Activated T-cell treated with anti-CD3 and anti-CD28 coated beads for 4 hours (primary cell): ENCODE measurements around the gene NELL1.

Experiments
- DNase-seq: peaks from one replicate; pipeline ENCODE4 v3.0.0-alpha.2; 2020

Gene NELL1

GRCh38 chr11:20669820-20670684 lies 666 bp downstream of the NELL1 start:
- no peak for DNase-seq

GRCh38 chr11:20670932-20671403 lies 1.6 kb downstream of the NELL1 start:
- DNase-seq: no peak

DNA sequence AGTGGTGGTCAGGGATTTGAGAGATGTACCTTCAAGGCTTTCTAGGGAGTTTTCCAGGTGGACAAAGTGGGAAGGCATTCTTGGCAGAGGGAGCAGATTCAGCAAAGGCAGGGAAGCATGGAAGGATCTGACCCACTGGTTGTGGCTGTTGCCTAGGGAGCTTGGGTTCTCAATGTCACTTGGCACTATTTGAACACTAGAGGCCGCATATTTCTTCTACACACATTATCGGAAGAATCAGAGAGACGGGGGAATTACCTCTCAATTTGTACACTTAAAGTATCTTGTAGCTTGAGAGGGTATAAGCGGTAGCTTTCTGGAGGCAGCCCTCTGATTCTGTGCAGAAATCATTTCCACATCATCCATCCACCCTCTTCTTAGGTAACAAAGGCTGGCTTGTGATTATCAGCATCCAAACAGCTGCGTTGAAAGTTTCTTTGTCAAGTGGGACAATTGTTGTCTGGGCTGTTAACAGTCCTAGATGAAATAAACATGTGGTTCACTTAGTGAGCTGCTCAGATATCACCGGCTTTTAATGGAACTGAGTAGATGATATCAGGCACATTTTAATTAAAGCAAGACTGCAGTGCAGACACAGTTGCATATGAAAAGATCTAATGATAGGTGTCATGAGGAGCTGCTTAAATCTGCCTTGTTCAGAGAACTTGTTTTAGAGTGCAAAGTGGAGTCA lies 2.6 kb downstream of the NELL1 start:
- no peak for DNase-seq

- no peak for DNase-seq
These were observed 3.2 kb downstream of the NELL1 start for GRCh38 chr11:20672575-20672974.

- no peak for DNase-seq
These were observed 7.3 kb downstream of the NELL1 start for GRCh38 chr11:20676658-20677057.

- no peak for DNase-seq
These were observed 19.4 kb downstream of the NELL1 start for GRCh38 chr11:20688761-20689160.

DNA sequence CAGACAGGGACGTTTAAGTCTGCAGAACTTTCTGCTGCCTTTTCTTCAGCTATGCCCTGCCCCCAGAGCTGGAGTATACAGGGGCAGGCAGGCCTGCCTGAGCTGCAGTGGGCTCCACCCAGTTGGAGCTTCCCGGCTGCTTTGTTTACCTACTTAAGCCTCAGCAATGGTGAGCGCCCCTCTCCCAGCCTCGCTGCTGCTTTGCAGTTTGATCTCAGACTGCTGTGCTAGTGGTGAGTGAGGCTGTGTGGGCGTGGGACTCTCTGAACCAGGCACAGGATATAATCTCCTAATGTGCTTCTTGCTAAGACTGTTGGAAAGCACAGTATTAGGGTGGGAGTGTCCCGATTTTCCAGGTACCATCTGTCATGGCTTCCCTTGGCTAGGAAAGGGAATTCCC lies 38.5 kb downstream of the NELL1 start:
- DNase-seq: no peak

DNA sequence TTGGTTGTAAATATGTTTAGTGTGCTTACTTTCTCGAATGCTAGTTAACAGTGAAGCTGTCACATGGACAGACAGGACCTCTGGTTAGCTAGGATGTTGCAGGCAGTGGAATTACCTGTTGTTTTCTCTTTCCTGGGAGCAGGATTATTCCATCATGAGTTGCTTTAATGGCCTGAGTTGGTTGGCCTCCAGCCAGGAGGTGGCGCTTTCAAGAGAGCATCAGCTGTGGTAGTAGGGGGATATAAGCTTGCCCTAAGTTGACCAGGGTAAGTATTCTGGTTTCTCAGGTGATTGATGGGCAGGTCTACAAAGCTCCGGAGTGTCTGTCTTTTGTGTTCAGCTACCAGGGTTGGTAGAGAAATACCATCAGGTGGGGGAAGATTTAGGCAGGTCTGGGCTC lies 43.5 kb downstream of the NELL1 start:
- no peak for DNase-seq

- DNase-seq: no peak
These were observed 46.1 kb downstream of the NELL1 start for GRCh38 chr11:20715464-20715863.

DNA sequence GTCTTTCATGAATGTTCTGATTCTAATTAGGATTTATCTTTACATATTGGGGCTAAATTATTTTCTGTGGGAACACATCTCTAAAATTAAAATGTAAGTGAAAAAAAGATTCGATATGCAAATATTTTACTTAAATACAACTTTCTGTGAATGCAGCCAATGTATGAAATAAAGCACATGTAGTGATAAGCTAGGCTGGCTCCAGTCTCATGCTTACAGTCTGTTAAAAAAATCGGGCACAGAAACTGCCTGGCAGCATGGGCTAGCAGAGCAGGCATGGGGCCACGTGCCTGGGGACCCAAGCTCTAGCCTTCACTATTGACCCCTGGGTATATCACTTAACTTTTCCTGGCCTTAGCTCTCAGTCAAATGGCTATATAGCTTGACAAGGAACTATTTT lies 46.5 kb downstream of the NELL1 start:
- DNase-seq: no peak

- no peak for DNase-seq
These were observed 50.4 kb downstream of the NELL1 start for GRCh38 chr11:20719821-20720220.

- no peak for DNase-seq
These were observed 54.0 kb downstream of the NELL1 start for GRCh38 chr11:20723366-20723765.

DNA sequence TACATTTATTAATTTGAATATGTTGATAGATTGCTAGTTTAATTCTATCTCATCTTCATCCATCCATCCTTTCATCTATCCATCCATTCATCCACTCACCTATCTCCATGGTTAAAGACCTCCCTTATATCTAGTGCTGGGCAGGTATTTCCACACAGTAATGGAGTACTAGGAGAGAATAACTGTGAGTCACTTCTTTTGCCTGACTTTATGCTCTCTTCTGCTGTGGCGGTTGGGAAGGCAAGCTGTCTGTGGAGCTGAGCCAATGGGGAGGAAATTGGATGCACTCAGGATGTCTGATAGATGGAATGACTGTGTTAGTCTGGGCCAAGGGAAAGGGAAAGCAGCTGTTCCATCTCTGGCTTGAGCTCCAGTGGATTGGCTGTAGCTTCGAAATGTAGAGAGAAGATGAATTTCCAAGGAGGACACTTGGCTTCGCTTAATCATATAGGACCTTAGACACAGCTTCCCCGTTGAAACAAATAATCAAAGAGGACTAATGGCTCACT lies 60.3 kb downstream of the NELL1 start:
- DNase-seq: no peak

GRCh38 chr11:20731676-20732215 lies 62.4 kb downstream of the NELL1 start:
- DNase-seq: no peak

DNA sequence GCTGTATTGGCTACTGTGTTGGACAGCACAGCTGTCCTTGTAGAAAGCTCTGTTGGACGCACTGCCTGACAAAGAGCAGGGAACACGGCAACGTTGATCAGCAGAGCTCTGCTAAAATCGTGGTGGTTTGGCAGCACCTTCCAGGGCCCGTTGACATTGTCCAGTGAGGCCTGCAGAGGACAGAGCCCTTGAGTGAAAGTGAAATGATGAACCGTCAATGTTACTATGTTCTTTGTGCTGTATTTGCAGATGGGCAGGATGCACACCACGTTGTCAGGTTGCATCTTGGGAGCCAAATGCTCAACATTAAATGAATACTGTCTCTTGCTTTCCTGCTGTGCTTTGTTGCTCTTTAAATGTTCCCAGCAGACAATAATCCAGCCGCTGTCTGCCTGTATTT lies 69.7 kb downstream of the NELL1 start:
- DNase-seq: no peak

- DNase-seq: no peak
These were observed 70.2 kb downstream of the NELL1 start for GRCh38 chr11:20739577-20739976.

GRCh38 chr11:20754933-20755332 lies 85.5 kb downstream of the NELL1 start:
- DNase-seq: no peak

GRCh38 chr11:20759541-20759940 lies 90.2 kb downstream of the NELL1 start:
- DNase-seq: no peak

- DNase-seq: no peak
These were observed 91.4 kb downstream of the NELL1 start for GRCh38 chr11:20760811-20761210.

DNA sequence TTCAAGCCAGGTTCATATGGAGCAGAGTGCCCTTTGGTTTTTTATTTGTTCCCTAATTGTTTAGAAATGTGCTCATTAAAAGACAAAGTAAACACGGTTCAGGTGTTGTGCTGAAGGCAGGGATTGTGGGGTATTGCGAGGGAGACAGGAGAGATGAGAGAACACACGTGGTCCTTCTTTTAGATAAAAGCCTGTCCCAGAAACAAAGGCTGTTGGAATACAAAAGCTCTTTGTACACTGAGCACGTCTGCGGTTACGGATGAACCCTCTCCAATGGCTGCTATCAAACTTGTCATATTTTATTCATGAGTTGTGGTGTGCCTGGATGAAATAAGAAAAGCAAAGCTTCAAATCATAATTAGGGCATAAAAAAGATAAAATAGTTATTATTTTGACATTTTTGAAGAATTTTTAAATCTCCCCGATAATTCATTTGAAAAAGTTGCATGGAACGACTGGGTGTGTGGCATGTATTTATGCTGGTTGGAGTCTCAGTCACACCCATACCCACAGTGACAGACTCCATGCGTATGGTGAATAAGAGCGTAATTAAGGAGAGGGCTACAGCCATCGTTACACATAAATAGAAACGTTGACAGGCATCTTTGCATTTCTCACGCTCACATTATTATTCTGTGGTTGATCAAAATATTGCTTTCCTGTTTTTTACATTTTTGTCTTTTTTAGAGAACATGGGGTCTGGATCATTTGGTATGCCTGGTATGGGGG lies 92.9 kb downstream of the NELL1 start:
- DNase-seq: no peak

GRCh38 chr11:20762980-20763379 lies 93.6 kb downstream of the NELL1 start:
- no peak for DNase-seq

DNA sequence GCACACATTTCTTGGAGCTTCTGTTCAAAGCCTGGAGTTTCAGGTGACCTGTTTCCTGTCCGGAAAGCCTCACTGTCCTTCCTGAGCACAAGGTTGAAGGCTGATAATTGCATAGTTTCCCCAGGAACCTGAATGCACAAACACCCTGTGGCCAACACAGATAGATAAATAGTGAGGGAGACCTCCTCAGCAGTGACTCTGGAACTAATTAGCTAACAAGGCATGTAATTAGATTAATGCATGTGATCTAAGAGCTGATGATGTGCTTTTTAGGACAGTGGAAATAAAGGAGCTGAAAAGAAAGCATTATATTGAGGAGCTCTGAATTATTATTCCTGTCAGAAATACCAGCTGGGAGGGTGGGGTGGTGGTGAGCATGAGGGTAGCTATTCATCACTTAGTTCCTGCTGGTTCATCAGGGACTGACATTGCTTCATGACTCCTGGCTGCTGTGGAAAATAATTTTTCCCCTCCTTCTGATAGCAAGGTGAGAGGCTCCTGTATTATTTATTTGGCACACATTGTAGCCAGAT lies 101.1 kb downstream of the NELL1 start:
- DNase-seq: no peak

GRCh38 chr11:20771026-20771425 lies 101.6 kb downstream of the NELL1 start:
- DNase-seq: no peak
